Activated CD4-positive, alpha-beta T cell treated with anti-CD3 and anti-CD28 coated beads, Interleukin-2, amount 50 U/mL, for 16 hours (primary cell): ENCODE data around the gene TMEM236.

Experiments
- DNase-seq: peaks from one replicate; pipeline ENCODE4 v3.0.0-alpha.2; 2020

Gene TMEM236

GRCh38 chr10:17831896-17832295, 79.9 kb downstream of the TMEM236 start:
- no peak for DNase-seq

DNA sequence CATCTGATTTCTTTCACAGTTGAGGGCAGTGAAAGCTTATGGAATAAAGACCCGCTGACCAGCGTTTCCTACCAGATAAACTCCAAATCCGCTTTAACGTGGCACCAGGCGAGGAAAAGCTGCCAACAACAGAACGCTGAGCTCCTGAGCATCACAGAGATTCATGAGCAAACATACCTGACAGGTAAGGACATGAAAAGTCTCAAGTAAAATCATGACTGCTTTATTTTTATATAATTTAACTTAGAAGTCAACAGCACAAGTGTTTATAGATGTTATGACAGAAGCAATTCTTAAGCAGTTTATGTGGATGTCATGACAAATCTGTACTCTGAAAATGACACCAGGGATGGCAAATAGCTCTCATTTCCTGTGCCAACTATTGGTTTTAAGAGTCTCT, 81.7 kb downstream of the TMEM236 start:
- no peak for DNase-seq

DNA sequence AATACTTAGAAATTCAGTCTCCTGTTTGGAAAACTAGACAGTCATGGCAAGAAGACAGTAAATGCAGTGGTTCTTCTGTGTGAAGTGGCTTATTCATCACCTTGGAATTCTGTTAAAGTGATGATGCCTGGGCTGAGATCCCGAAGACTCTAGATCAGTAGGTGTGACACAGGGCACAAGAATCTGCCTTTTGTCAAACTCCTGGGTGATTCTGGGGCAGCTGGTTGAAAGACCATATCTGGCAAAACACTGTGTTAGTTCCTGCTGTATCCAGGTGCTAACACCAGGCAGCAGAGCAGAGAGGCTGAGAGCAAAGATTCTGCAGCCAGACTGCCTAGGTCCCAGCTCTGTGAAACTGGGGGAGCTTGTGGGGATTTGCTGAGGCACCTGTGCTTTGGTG, 83.7 kb downstream of the TMEM236 start:
- no peak for DNase-seq

DNA sequence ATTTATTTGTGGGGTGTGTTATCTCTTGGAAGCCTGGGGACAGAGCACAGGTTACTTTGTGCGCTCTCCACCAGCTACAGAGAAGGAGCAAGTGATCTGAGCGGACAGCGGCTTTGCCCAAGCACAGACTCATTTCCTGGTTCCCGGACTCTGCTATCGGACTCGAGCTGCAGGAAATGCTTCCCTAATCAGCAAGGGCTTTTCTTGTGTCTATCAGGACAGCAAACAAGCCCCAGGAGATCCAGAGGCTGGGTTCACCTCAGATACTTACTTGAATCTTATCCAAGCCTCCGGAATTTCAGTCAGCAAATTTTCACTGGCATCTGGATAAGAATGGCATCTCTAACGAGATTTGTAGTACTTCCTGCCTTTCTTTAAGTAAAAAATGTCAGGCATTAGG, 84.9 kb downstream of the TMEM236 start:
- no peak for DNase-seq

DNA sequence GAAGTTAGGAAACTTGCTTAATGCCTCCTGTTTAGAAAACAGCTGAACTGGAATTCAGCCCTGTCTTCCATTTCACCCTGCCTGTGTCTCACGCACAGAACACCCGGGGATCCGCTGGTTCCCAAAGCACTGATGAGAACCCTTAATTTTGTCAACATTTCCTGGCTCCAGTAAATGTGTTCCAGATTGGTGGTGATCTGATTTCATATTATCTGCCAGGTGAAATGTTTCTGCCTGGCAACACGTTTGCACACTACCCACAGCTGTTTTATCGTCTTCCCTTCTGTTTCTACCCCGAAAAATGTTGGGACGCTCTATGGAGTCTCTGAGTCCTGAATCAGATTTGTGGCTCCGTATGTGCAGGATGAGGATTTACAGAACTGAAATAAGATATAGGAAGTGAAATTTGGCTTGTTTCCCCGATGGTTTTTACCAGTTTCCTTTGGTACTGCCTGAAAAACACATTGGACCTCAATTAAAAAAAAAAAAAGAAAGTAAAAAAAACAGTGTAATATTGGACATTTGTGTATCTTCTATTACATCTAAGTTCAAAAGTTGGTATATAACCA, 86.2 kb downstream of the TMEM236 start:
- no peak for DNase-seq

DNA sequence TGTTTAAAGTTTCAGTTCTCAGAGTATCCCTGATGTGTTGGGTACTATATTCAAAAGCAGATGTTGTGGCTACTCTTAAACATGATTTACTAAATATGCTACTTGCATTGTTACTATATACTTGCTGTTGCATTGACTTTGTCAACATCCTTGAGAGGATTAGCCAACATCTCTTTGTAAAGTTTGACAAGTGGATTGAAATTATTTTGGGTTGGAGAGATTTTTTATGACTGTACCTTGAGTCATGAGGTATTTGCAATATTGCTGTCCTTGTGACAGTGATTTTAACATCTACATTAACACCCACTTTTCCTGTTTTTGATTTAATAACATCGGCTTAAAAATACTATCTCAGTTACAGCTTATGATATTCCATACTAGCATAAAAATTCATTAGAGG, 89.0 kb downstream of the TMEM236 start:
- DNase-seq: no peak

DNA sequence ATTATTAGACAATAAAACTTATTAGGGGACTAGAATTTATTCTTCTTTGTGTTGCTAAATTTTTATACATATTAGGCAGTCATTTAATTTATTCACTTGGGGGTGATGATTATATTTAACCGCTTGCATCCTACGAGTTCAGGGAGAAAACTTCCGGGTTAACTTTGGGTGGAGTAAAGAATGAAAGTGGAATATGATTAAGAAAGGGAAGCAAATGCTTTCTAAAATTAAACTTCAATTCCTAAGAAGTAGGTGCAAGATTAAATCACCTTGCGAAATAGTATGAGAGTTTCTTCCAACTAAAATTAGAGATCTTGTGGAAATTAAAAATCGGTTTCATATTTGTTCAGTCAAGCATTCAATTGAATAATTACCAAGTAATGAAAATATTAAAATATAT, 90.6 kb downstream of the TMEM236 start:
- no peak for DNase-seq

- no peak for DNase-seq
Observed at GRCh38 chr10:17847585-17848296, 95.7 kb downstream of the TMEM236 start.

GRCh38 chr10:17848646-17849045, 96.6 kb downstream of the TMEM236 start:
- DNase-seq: no peak
